HepG2 (cell line): ENCODE measurements around the gene CENPB. TPM values are rescaled to one million over a fixed set of nuclear protein-coding genes. Genes with fewer than 3 reads are reported as not detected.

ENCODE experiments used
- AGO1 ChIP-seq: fragments of 200-400 bp; formaldehyde crosslinking; IDR thresholded peaks from 2 replicates; pipeline ENCODE4 v1.6.1; 2017; ENCODE audit warnings: mild to moderate bottlenecking, low read depth, low read length, moderate library complexity; ENCODE audit not compliant: poor library complexity, severe bottlenecking
- CBX1 ChIP-seq: IDR thresholded peaks from one replicate; pipeline ENCODE4 v1.6.1; 2016; ENCODE audit warnings: antibody characterized with exemption, low read depth
- MYNN ChIP-seq: sonication (generic); formaldehyde crosslinking; IDR thresholded peaks from 2 replicates; pipeline ENCODE4 v1.4.0; 2020; ENCODE audit warnings: mild to moderate bottlenecking, low read depth, missing genetic modification reagents
- NFATC3 ChIP-seq: sonication (generic); formaldehyde crosslinking; IDR thresholded peaks from 2 replicates; pipeline ENCODE4 v1.5.1; 2020; ENCODE audit warnings: mild to moderate bottlenecking, missing genetic modification reagents
- NRL ChIP-seq: sonication (generic); formaldehyde crosslinking; IDR thresholded peaks from 2 replicates; pipeline ENCODE4 v1.5.0; 2020; ENCODE audit warnings: missing genetic modification reagents, mild to moderate bottlenecking, moderate library complexity, borderline replicate concordance
- RCOR2 ChIP-seq: IDR thresholded peaks from 2 replicates; pipeline ENCODE4 v1.6.1; 2016; ENCODE audit warnings: missing biosample characterization, missing genetic modification reagents
- SP1 ChIP-seq, 2 experiments: fragments of 450-650 bp in 1 of 2; sonication (generic) in 1 of 2; formaldehyde crosslinking in 1 of 2; IDR thresholded peaks; 2 replicates each; pipeline versions ENCODE4 v1.4.0 to v1.6.1; 2016 to 2020; ENCODE audit warnings: missing genetic modification reagents in 1 of 2
- ZNF430 ChIP-seq: sonication (generic); formaldehyde crosslinking; IDR thresholded peaks from 2 replicates; pipeline ENCODE4 v1.9.0; 2021; ENCODE audit warnings: mild to moderate bottlenecking, missing genetic modification reagents
- ZNF530 ChIP-seq: sonication (generic); formaldehyde crosslinking; IDR thresholded peaks from 2 replicates; pipeline ENCODE4 v1.5.0; 2020; ENCODE audit warnings: low read depth, mild to moderate bottlenecking, missing genetic modification reagents
- polyA plus RNA-seq, 8 experiments: library from polyadenylated mRNA; depleted of rRNA in 3 of 8; stranded (reverse) in 7 of 8; unstranded in 1 of 8; fragments of >200 nt; fragmentation: Illumina TruSeq in 4 of 8; extraction: Trizol in 4 of 8; gene quantifications; 2 replicates each; pipeline versions ENCODE4 v1.2.1 to v1.2.3, GENCODE V29; 2011 to 2016; ENCODE audit warnings: low read depth in 4 of 8, missing spikeins in 1 of 8, mixed read lengths in 1 of 8; ENCODE audit not compliant: insufficient read depth in 1 of 8
- total RNA-seq, 5 experiments: library from RNA; depleted of rRNA; stranded (reverse); fragments of >200 nt; fragmentation: Illumina TruSeq; extraction: Trizol; gene quantifications; 2 replicates each; pipeline ENCODE4 v1.2.3, GENCODE V29; 2016; ENCODE audit warnings: low read depth in 1 of 5
- TF ChIP-seq, protein P1 (sequence below): sonication (generic); formaldehyde crosslinking; IDR thresholded peaks from 2 replicates; pipeline ENCODE4 v1.4.0; 2020; ENCODE audit warnings: missing genetic modification reagents
- TF ChIP-seq, protein P2 (sequence below): sonication (generic); formaldehyde crosslinking; IDR thresholded peaks from 2 replicates; pipeline ENCODE4 v1.9.0; 2021; ENCODE audit warnings: mild to moderate bottlenecking, missing genetic modification reagents
- TF ChIP-seq, protein P3 (sequence below): sonication (generic); formaldehyde crosslinking; IDR thresholded peaks from 2 replicates; pipeline ENCODE4 v1.4.0; 2020; ENCODE audit warnings: missing genetic modification reagents, borderline replicate concordance

The CENPB gene
- total and polyA plus RNA-seq, 2 of the 13 experiments (the other 11 are each of a cell fraction or from before 2014, with no cell fraction given): 10.4 to 54.5 TPM

DNA sequence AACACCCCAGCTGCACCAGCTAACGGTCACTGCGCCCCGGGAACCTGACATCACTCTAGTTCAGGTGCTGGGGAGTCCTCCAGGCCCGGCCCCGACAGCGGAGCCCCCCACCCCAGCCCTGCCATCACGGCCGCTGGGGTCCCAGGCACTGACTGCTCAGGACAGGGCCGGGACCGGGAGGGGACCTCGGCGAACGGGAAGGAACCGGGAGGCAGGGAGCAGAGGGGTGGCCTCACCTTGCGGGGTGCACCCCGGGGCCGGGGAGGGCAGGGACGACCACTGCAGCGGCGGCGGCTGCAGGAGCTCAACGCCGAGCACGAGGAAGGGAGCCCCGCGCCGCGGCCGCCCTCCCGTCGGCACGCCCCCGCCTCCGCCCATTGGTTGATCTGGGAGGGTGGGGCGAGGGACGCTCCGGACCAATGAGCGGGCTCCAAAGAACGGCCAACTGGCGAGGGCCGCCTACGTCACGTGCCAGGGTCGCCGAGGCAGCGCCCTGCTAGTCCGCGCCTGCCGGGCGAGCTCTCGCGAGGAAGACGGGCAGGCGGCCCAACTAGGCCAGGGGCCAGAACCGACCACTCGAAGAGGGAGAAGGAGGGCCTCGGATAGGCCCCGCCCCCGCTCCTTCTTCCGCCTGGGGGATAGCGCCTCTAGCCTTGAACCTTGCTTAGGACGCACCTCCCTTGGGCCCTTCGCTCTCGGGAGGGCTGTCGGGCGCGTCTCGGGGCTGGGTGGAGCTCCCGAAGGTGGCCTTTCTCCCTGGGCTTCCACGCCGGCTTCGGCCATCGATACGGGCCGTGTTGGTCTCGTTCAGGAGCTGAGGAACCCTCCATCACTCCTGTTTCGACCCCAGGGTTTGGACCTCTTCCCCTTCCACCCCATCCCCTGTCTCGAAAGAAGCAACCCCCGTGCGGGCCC lies 18.9 kb downstream of the CENPB start, which contains the start of gene ADISSP (continued):
- TF ChIP-seq, protein P1, sequence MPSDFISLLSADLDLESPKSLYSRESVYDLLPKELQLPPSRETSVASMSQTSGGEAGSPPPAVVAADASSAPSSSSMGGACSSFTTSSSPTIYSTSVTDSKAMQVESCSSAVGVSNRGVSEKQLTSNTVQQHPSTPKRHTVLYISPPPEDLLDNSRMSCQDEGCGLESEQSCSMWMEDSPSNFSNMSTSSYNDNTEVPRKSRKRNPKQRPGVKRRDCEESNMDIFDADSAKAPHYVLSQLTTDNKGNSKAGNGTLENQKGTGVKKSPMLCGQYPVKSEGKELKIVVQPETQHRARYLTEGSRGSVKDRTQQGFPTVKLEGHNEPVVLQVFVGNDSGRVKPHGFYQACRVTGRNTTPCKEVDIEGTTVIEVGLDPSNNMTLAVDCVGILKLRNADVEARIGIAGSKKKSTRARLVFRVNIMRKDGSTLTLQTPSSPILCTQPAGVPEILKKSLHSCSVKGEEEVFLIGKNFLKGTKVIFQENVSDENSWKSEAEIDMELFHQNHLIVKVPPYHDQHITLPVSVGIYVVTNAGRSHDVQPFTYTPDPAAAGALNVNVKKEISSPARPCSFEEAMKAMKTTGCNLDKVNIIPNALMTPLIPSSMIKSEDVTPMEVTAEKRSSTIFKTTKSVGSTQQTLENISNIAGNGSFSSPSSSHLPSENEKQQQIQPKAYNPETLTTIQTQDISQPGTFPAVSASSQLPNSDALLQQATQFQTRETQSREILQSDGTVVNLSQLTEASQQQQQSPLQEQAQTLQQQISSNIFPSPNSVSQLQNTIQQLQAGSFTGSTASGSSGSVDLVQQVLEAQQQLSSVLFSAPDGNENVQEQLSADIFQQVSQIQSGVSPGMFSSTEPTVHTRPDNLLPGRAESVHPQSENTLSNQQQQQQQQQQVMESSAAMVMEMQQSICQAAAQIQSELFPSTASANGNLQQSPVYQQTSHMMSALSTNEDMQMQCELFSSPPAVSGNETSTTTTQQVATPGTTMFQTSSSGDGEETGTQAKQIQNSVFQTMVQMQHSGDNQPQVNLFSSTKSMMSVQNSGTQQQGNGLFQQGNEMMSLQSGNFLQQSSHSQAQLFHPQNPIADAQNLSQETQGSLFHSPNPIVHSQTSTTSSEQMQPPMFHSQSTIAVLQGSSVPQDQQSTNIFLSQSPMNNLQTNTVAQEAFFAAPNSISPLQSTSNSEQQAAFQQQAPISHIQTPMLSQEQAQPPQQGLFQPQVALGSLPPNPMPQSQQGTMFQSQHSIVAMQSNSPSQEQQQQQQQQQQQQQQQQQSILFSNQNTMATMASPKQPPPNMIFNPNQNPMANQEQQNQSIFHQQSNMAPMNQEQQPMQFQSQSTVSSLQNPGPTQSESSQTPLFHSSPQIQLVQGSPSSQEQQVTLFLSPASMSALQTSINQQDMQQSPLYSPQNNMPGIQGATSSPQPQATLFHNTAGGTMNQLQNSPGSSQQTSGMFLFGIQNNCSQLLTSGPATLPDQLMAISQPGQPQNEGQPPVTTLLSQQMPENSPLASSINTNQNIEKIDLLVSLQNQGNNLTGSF (CRISPR knock-in tag): peak; percentile 72; the same call in 1 of the 2 replicates
- TF ChIP-seq RCOR2 (no peak), AGO1 (peak; percentile 74), ZNF430 (CRISPR knock-in tag) (peak; percentile 95), ZNF530 (CRISPR knock-in tag) (no peak), NFATC3 (CRISPR knock-in tag) (no peak; the same call in 1 of the 2 replicates), MYNN (CRISPR knock-in tag) (no peak), SP1 (IDR thresholded peaks at IDR 0.05) (no peak), SP1 (CRISPR knock-in tag; IDR thresholded peaks at IDR 0.05) (peak; percentile 95), CBX1 (peak; percentile 87), NRL (peak; percentile 69)
- TF ChIP-seq, protein P2, sequence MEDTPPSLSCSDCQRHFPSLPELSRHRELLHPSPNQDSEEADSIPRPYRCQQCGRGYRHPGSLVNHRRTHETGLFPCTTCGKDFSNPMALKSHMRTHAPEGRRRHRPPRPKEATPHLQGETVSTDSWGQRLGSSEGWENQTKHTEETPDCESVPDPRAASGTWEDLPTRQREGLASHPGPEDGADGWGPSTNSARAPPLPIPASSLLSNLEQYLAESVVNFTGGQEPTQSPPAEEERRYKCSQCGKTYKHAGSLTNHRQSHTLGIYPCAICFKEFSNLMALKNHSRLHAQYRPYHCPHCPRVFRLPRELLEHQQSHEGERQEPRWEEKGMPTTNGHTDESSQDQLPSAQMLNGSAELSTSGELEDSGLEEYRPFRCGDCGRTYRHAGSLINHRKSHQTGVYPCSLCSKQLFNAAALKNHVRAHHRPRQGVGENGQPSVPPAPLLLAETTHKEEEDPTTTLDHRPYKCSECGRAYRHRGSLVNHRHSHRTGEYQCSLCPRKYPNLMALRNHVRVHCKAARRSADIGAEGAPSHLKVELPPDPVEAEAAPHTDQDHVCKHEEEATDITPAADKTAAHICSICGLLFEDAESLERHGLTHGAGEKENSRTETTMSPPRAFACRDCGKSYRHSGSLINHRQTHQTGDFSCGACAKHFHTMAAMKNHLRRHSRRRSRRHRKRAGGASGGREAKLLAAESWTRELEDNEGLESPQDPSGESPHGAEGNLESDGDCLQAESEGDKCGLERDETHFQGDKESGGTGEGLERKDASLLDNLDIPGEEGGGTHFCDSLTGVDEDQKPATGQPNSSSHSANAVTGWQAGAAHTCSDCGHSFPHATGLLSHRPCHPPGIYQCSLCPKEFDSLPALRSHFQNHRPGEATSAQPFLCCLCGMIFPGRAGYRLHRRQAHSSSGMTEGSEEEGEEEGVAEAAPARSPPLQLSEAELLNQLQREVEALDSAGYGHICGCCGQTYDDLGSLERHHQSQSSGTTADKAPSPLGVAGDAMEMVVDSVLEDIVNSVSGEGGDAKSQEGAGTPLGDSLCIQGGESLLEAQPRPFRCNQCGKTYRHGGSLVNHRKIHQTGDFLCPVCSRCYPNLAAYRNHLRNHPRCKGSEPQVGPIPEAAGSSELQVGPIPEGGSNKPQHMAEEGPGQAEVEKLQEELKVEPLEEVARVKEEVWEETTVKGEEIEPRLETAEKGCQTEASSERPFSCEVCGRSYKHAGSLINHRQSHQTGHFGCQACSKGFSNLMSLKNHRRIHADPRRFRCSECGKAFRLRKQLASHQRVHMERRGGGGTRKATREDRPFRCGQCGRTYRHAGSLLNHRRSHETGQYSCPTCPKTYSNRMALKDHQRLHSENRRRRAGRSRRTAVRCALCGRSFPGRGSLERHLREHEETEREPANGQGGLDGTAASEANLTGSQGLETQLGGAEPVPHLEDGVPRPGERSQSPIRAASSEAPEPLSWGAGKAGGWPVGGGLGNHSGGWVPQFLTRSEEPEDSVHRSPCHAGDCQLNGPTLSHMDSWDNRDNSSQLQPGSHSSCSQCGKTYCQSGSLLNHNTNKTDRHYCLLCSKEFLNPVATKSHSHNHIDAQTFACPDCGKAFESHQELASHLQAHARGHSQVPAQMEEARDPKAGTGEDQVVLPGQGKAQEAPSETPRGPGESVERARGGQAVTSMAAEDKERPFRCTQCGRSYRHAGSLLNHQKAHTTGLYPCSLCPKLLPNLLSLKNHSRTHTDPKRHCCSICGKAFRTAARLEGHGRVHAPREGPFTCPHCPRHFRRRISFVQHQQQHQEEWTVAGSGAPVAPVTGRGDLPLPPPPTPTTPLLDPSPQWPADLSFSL (CRISPR knock-in tag): 0 out of 2 replicates have a peak, but pooled peaks have one; percentile 2
- TF ChIP-seq, protein P3, sequence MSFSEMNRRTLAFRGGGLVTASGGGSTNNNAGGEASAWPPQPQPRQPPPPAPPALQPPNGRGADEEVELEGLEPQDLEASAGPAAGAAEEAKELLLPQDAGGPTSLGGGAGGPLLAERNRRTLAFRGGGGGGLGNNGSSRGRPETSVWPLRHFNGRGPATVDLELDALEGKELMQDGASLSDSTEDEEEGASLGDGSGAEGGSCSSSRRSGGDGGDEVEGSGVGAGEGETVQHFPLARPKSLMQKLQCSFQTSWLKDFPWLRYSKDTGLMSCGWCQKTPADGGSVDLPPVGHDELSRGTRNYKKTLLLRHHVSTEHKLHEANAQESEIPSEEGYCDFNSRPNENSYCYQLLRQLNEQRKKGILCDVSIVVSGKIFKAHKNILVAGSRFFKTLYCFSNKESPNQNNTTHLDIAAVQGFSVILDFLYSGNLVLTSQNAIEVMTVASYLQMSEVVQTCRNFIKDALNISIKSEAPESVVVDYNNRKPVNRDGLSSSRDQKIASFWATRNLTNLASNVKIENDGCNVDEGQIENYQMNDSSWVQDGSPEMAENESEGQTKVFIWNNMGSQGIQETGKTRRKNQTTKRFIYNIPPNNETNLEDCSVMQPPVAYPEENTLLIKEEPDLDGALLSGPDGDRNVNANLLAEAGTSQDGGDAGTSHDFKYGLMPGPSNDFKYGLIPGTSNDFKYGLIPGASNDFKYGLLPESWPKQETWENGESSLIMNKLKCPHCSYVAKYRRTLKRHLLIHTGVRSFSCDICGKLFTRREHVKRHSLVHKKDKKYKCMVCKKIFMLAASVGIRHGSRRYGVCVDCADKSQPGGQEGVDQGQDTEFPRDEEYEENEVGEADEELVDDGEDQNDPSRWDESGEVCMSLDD (CRISPR knock-in tag): peak; percentile 88
